ENCODE data around the gene ROGDI.
"Not testable (repeated sequence)": the region's sequence is repeated elsewhere in the genome, so short reads cannot be mapped to it uniquely, and the experiment has no call there.

ROGDI gene

DNA sequence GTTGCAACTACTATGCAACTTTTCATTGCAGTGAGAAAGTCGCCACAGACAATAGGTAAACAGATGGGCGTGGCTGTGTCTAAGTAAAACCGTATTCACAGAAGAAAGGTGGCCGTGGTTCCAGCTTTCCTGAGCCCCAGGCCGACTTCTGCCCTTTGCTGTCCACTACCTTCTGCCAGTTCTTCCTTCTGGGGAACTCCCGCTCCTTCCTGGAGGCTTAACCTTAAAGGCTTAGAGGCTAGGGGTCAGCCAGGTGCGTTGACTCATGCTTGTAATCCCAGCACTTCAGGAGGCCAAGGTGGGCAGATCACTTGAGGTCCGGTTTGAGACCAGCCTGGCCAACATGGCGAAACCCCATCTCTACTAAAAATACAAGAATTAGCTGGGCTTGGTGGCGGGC is 12.2 kb downstream of the ROGDI start:
- Mint-ChIP-seq H3K9me3 (no peaks in the 10 kb centered on the region), H3K27me3 (ENCODE audit: low read depth) (no peaks in the 10 kb centered on the region), H3K36me3 (ENCODE audit: low read depth) (no peaks in the 10 kb centered on the region), H3K4me1 (ENCODE audit: low read depth) (peaks cover 4% of the 10 kb centered on the region), H3K4me3 (no peak overlapping the region), H3K27ac (no peak overlapping the region)
- DNase-seq (ENCODE audit: low spot score) = no peak

DNA sequence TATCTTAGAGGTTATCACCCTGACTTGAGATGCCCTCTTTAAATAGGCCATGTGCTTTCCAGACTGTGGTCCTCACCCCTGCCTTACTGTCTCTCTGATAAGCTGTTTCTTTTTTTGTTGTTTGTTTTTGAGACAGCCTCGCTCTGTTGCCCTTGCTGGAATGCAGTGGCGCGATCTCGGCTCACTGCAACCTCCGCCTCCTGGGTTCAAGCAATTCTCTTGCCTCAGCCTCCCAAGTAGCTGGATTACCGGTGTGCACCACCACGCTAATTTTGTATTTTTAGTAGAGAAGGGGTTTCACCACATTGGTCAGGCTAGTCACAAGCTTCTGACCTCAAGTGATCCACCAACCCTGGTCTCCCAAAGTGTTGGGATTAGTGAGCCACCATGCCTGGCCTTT is 13.5 kb downstream of the ROGDI start:
- H3K27me3 Mint-ChIP-seq (ENCODE audit: low read depth) = no peaks in the 10 kb centered on the region
- H3K36me3 Mint-ChIP-seq (ENCODE audit: low read depth) = no peaks in the 10 kb centered on the region
- H3K4me1 Mint-ChIP-seq (ENCODE audit: low read depth) = peaks cover 4% of the 10 kb centered on the region
- no peaks in the 10 kb centered on the region for H3K9me3 Mint-ChIP-seq
- H3K4me3 Mint-ChIP-seq = no peak overlapping the region
- H3K27ac Mint-ChIP-seq = no peak overlapping the region
- no peak for DNase-seq (ENCODE audit: low spot score)

DNA sequence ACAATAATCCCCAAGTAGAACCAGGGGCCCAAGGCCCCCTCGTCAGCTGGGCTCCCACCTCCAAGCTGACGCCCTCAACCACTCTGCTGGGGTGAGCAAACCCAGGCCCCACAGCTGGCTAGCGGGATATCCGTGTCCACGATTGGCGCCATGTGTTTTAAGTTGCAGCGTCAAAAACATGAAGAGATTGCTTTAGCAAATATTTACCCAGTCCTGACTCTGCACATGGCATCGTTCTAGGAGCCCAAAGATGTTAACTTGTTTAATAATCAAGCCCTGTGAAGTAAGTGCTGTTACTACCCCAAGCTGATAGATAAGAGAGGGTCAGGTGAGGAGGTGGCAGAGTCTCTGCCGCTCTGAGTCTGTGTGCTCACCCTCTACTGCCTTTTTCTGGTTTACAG is 13.9 kb downstream of the ROGDI start:
- Mint-ChIP-seq H3K4me1 (ENCODE audit: low read depth) (peaks cover 4% of the 10 kb centered on the region), H3K4me3 (no peak overlapping the region), H3K27ac (no peak overlapping the region), H3K27me3 (ENCODE audit: low read depth) (no peaks in the 10 kb centered on the region), H3K9me3 (no peaks in the 10 kb centered on the region), H3K36me3 (ENCODE audit: low read depth) (no peaks in the 10 kb centered on the region)
- DNase-seq (ENCODE audit: low spot score) = no peak

GRCh38 chr16:4787627-4788482 is 14.6 kb downstream of the ROGDI start, which contains the start of gene SEPTIN12:
TSS of gene SEPTIN12 (minus strand) at chr16:4788345. CDS start at chr16:4787645, 700 bp downstream.
- H3K9me3 Mint-ChIP-seq = no peaks in the 10 kb centered on the region
- no peak for DNase-seq (ENCODE audit: low spot score)
- H3K36me3 Mint-ChIP-seq (ENCODE audit: low read depth) = no peaks in the 10 kb centered on the region
- H3K4me1 Mint-ChIP-seq (ENCODE audit: low read depth) = peaks cover 4% of the 10 kb centered on the region
- H3K4me3 Mint-ChIP-seq = no peak within 1 kb of the TSS
- no peak within 1 kb of the TSS for H3K27ac Mint-ChIP-seq
- no peaks in the 10 kb centered on the region for H3K27me3 Mint-ChIP-seq (ENCODE audit: low read depth)

- Mint-ChIP-seq H3K4me3 (no peak overlapping the region), H3K9me3 (no peaks in the 10 kb centered on the region), H3K4me1 (ENCODE audit: low read depth) (peaks cover 4% of the 10 kb centered on the region), H3K27me3 (ENCODE audit: low read depth) (no peaks in the 10 kb centered on the region), H3K36me3 (ENCODE audit: low read depth) (no peaks in the 10 kb centered on the region), H3K27ac (no peak overlapping the region)
- DNase-seq (ENCODE audit: low spot score) = no peak
These were observed 15.4 kb downstream of the ROGDI start for GRCh38 chr16:4787068-4787467.

DNA sequence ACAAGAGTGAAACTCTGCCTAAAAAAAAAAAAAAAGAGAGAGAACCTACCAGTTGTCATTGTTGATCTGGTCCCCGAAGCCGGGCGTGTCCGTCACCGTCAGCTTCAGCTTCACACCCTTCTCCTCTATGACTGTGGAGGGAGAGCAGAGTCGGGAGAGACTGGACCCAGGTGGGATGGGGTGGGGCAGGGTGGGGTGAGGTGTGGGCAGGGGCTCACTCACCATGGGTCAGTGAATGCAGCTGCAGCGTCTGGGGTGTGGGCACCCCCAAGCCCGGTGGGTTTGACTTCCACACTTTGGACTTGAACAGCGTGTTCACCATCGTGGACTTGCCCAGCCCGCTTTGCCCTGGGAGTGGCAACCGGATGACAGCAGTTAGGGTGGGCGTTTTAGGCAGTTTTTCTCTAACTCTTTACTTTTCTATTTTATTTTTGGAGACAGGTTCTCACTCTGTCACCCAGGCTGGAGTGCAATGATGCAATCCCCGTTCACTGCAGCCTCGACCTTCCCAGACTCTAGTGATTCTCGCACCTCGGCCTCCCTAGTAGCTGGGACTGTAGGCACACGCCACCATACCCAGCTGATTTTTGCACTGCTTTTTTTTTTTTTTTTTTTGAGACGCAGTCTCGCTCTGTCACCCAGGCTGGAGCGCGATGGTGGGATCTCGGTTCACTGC is 16.5 kb downstream of the ROGDI start:
- no peak overlapping the region for H3K27ac Mint-ChIP-seq
- no peaks in the 10 kb centered on the region for H3K9me3 Mint-ChIP-seq
- H3K4me3 Mint-ChIP-seq = no peak overlapping the region
- no peaks in the 10 kb centered on the region for H3K36me3 Mint-ChIP-seq (ENCODE audit: low read depth)
- H3K27me3 Mint-ChIP-seq (ENCODE audit: low read depth) = no peaks in the 10 kb centered on the region
- H3K4me1 Mint-ChIP-seq (ENCODE audit: low read depth) = peaks cover 3% of the 10 kb centered on the region
- no peak for DNase-seq (ENCODE audit: low spot score)

- not testable (repeated sequence) for H3K4me3 Mint-ChIP-seq; DNase-seq (ENCODE audit: low spot score); H3K36me3 Mint-ChIP-seq (ENCODE audit: low read depth); H3K4me1 Mint-ChIP-seq (ENCODE audit: low read depth); H3K9me3 Mint-ChIP-seq; H3K27me3 Mint-ChIP-seq (ENCODE audit: low read depth)
- peak overlapping the region; percentile 41 for H3K27ac Mint-ChIP-seq
These were observed 17.9 kb downstream of the ROGDI start for GRCh38 chr16:4784444-4784987.

- no peaks in the 10 kb centered on the region for H3K36me3 Mint-ChIP-seq (ENCODE audit: low read depth)
- H3K27ac Mint-ChIP-seq = peak overlapping the region; percentile 41
- no peak for DNase-seq (ENCODE audit: low spot score)
- H3K4me3 Mint-ChIP-seq = no peak overlapping the region
- H3K27me3 Mint-ChIP-seq (ENCODE audit: low read depth) = no peaks in the 10 kb centered on the region
- H3K9me3 Mint-ChIP-seq = no peaks in the 10 kb centered on the region
- H3K4me1 Mint-ChIP-seq (ENCODE audit: low read depth) = no peaks in the 10 kb centered on the region
These were observed 18.5 kb downstream of the ROGDI start for GRCh38 chr16:4783951-4784336.

GRCh38 chr16:4783251-4783950 is 19.0 kb downstream of the ROGDI start:
- Mint-ChIP-seq H3K4me1 (ENCODE audit: low read depth) (no peaks in the 10 kb centered on the region), H3K4me3 (no peak overlapping the region), H3K27me3 (ENCODE audit: low read depth) (no peaks in the 10 kb centered on the region), H3K36me3 (ENCODE audit: low read depth) (no peaks in the 10 kb centered on the region), H3K27ac (no peak overlapping the region), H3K9me3 (no peaks in the 10 kb centered on the region)
- no peak for DNase-seq (ENCODE audit: low spot score)

DNA sequence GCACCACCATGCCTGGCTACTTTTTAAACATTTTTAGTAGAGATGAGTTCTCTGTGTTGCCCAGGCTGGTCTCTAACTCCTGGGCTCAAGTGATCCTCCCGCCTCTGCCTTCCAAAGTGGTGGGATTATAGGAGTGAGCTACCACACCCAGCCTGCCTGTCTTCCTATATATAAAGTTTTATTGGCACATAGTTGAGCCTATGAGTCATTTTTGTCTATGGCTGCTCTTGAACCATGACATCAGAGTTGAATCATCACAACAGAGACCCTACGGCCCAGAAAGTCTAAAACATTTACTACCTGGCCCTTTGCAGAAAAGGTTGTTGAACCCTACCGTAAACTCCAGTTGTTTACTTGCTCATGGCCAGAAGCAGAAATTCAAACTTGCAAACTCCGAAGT is 22.2 kb downstream of the ROGDI start:
- H3K27ac Mint-ChIP-seq = no peak overlapping the region
- no peaks in the 10 kb centered on the region for H3K27me3 Mint-ChIP-seq (ENCODE audit: low read depth)
- H3K4me1 Mint-ChIP-seq (ENCODE audit: low read depth) = no peaks in the 10 kb centered on the region
- H3K36me3 Mint-ChIP-seq (ENCODE audit: low read depth) = no peaks in the 10 kb centered on the region
- no peaks in the 10 kb centered on the region for H3K9me3 Mint-ChIP-seq
- H3K4me3 Mint-ChIP-seq = no peak overlapping the region
- DNase-seq (ENCODE audit: low spot score) = no peak

DNA sequence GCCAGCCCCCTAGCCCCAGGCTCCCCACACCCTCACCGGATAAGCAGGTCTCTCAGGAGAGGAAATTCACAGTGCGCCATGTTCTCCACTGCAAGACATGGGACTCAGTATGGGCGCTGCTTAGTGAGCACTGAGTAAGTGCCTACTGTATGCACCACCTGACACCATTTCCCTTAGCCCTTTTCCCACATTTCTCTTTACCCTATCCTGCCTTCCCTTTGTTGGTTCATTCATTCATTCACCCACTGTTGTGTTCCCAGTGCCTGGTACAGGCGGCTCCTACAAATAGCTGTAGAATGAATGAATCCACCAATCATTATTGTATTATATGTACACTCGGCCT is 24.4 kb downstream of the ROGDI start:
- H3K4me1 Mint-ChIP-seq (ENCODE audit: low read depth) = no peaks in the 10 kb centered on the region
- H3K9me3 Mint-ChIP-seq = no peaks in the 10 kb centered on the region
- no peaks in the 10 kb centered on the region for H3K36me3 Mint-ChIP-seq (ENCODE audit: low read depth)
- H3K4me3 Mint-ChIP-seq = no peak overlapping the region
- no peak for DNase-seq (ENCODE audit: low spot score)
- H3K27me3 Mint-ChIP-seq (ENCODE audit: low read depth) = no peaks in the 10 kb centered on the region
- H3K27ac Mint-ChIP-seq = no peak overlapping the region

- H3K4me1 Mint-ChIP-seq (ENCODE audit: low read depth) = no peaks in the 10 kb centered on the region
These were observed 24.9 kb downstream of the ROGDI start for GRCh38 chr16:4777339-4778049.

GRCh38 chr16:4776141-4776705 is 26.2 kb downstream of the ROGDI start:
- no peaks in the 10 kb centered on the region for H3K4me1 Mint-ChIP-seq (ENCODE audit: low read depth)
- H3K9me3 Mint-ChIP-seq = no peaks in the 10 kb centered on the region
- no peak overlapping the region for H3K27ac Mint-ChIP-seq
- no peaks in the 10 kb centered on the region for H3K36me3 Mint-ChIP-seq (ENCODE audit: low read depth)
- DNase-seq (ENCODE audit: low spot score) = no peak
- no peaks in the 10 kb centered on the region for H3K27me3 Mint-ChIP-seq (ENCODE audit: low read depth)
- no peak overlapping the region for H3K4me3 Mint-ChIP-seq

More at GRCh38 chr16:4777339-4778049, 24.9 kb downstream of the ROGDI start:
- H3K27me3 Mint-ChIP-seq (ENCODE audit: low read depth) = no peaks in the 10 kb centered on the region
- no peaks in the 10 kb centered on the region for H3K36me3 Mint-ChIP-seq (ENCODE audit: low read depth)
- no peaks in the 10 kb centered on the region for H3K9me3 Mint-ChIP-seq
- H3K4me3 Mint-ChIP-seq = no peak overlapping the region
- DNase-seq (ENCODE audit: low spot score) = no peak
- H3K27ac Mint-ChIP-seq = no peak overlapping the region

Measured in T-helper 2 cell treated with Interferon-gamma antibody and Interleukin-4, amounts not matched to agents 5 μg/mL and 100 μg/mL, for 36 hours (primary cell).